Activated T-cell treated with anti-CD3 and anti-CD28 coated beads for 48 hours (primary cell): ENCODE results near the gene PAGR1.
"Not testable (repeated sequence)": the region's sequence is repeated elsewhere in the genome, so short reads cannot be mapped to it uniquely, and the experiment has no call there.

Source experiments
- DNase-seq: peaks from one replicate; pipeline ENCODE4 v3.0.0-alpha.2; 2020; ENCODE audit warnings: low read depth

The PAGR1 gene

DNA sequence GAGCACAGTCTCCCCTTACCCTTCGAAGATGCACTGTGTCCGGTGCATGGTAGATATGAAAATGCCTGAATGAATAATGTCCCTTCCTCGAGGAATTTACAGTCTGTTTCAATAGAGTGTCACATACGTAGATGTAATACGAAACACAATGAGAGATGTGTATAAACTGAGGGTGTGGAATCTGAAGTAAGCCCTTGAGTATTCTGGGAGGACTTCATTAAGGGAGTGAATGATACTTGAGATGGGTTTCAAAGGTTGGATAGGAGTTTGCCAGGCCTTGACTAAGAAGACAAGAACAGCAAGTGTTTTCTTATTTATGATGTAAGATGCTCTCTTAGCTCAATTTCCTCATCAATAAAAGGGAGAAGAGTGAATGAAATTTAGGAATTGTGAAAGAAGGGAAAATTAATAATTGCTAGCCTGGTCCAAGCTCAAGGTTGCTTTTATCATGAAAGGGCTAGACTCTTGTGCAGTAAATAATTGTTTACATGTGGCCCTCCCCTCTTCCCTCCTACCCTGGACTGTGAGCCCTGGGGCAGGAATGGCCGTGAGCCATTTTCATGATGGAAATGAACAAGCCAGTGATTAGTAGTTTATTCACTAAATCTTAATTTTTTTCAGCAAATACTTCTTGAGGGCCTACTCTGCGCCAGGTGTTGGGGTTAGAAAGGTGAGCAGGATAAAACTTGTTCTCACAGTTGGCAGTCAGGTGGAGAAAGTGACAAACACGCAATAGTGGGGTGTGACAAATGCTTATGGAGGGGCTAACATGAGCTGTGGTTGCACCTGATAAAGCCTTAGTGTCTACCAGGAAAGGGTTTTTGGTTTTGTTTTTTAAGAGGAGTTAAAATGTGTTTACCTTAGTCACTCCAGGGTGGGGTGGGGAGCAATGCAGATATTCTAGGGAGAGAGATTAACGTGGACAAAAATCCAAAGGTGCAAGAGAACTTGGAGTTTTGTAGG, 23.8 kb upstream of the PAGR1 start:
- no peak for DNase-seq

DNA sequence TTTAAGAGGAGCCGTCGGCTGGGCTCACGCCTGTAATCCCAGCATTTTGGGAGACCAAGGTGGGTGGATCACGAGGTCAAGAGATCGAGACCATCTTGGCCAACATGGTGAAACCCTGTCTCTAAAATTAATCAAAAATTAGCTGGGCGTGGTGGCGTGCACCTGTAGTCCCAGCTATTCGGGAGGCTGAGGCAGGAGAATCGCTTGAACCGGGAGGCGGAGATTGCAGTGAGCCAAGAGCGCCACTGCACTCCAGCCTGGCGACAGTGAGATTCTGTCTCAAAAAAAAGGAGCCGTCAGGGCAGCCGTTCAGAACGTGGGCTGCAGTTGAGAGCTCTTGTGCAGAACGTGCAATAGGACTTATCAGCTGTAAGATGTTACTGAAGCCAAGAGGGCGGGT, 22.8 kb upstream of the PAGR1 start:
- not testable (repeated sequence) for DNase-seq

DNA sequence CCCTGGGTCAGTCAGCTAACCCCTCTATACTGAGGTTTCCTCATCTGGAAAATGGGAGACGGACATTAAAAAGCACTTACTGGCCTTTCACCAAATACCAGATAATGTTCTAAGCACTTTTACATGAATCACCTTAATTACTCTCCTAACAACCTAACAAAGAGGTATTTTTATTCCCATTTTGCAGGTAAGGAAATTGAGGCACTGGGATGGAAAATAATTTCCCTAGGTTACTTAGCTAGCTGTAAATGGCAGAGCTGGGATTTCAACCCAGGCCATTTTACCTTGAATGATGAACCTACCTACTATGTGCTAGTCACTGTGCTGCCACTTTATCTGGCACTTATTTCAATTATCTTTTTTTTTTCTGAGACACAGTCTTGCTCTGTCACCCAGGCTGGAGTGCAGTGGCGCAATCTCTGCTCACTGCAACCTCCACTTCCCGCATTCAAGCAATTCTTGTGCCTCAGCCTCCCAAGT, 21.7 kb upstream of the PAGR1 start:
- no peak for DNase-seq

DNA sequence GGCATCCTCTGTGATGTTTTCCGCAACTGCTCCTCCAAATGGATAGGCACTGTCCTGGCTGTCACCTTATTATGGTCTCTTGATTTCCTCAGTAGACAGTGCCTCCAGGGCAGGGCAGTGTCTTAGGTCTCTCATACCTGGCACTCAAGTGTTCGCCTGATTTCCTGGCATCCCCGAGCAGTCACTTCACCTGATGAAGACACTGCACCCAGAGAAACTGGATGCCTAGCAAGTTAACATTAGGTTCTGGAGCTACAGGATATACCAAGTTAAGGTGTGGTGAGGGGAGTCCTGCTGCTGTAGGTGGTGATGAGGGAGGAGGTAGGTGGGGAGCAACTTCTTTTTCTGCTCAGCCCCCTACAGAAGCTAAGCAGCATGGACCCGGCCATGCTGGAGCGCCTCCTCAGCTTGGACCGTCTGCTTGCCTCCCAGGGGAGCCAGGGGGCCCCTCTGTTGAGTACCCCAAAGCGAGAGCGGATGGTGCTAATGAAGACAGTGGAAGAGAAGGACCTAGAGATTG, 13.5 kb upstream of the PAGR1 start:
- no peak for DNase-seq

DNA sequence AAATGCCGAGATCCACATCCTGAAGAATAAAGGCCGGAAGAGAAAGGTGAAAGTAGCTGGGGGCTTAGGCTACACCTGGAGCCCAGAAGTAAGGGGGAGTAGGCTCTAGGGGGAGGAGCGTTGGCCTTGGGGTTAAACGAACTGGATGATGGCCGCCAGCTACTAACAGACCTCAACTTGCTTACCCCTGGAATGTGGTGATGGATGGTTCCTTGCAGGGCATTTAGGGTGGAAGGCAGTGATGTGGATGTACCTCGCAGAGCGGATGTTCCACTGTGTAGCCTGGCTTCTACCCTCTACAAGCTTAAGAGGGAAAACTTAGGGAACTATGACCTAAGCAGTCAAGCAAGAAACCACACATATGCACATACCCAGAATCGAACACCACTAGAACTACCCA, 11.9 kb upstream of the PAGR1 start:
- no peak for DNase-seq

DNA sequence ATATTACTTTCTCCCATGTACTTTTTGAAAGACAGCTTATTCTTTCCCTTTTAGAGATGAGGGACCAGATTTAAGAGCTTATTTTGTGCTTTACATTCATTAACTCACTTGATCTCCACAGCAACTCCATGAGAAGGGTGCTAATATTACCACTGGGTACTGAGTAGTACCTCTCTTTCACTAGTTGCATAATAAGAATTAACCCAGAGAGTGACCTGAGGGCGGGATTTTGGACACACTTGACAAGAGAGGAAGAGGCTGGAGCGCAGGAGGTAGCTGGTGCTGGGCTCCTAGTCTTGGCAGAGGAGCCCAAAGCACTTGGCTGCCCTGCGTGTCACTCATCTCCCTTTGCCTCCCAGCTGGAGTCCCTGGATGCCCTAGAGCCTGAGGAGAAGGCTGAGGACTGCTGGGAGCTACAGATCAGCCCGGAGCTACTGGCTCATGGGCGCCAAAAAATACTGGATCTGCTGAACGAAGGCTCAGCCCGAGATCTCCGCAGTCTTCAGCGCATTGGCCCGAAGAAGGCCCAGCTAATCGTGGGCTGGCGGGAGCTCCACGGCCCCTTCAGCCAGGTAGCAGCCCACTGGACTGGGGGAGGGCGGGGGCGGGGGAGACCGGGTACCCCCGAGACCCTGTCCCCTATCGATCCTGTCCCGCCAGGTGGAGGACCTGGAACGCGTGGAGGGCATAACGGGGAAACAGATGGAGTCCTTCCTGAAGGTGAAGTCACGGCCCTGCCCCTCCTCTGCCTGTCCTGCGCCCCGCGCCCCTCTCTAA, 11.3 kb upstream of the PAGR1 start:
- no peak for DNase-seq

DNA sequence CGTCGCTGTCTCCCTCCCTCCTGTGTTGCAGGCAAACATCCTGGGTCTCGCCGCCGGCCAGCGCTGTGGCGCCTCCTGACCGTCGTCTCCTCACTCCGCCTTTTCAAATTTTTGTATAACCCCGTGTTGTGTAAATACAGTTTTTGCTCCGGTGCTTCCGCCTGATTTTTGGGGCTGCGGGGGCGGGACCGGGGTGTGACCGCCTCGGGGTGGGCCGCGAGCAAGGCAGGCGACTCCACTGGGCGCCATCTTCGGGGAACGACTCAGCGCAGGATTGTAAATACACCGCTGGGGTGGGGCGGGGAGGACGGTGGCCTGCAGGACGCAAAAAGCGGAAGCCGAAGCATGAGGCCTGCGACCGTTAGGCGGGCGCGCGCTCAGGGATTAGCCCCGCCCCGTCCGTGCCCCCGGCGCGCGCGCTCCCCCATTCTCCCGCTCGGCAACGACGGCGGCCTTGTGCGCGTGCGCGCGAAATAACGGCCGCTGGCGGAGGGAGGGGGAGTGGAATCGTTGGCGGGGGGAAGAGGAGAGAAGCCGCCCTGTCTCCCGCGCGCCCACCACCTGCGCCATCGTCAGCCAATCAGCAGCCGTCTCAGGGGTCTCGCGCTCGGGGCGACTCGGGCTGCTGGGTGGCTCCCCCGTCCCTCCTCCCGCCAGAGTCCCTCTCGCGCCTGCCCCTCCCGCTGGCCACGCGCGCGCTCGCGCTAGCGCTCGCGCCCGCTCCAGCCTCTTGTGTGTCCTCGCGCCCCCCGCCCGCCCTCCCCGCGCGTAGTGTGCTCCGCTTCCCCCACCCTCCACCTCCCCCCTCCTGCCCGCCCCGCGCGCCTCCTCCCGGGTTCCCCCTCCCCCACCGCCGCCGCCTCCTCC, 10.5 kb upstream of the PAGR1 start:
- DNase-seq = peak; percentile 98

DNA sequence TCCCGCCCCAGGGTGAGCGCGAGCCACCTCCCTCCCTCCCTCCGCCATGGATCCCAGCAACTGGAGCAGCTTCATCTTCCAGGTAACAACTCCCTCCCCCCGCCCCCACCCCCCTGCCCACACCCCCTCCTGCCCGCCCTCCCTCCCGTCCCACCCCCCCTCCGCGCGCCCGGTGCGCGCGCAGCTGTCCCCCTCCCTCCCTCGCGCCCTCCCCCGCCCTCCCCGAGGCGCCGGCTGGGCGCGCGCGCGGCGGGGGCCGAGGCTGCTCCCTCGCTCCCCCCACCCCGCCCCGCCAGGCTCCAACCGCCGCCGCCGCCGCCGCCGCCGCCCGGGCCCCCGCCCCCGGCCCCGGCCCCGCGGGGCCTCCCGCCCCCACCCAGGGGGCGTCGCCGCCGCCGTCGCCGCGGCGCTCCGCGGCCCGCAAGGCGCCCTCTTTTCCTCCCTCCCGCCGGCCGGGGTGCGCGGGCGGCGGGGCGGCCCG, 9.8 kb upstream of the PAGR1 start, which contains the start of gene MAZ:
Gene MAZ (plus strand): TSS at position 431 of the 481 bp plus-strand sequence. CDS start 173 bp downstream, outside the sequence.
- DNase-seq = peak; percentile 75

DNA sequence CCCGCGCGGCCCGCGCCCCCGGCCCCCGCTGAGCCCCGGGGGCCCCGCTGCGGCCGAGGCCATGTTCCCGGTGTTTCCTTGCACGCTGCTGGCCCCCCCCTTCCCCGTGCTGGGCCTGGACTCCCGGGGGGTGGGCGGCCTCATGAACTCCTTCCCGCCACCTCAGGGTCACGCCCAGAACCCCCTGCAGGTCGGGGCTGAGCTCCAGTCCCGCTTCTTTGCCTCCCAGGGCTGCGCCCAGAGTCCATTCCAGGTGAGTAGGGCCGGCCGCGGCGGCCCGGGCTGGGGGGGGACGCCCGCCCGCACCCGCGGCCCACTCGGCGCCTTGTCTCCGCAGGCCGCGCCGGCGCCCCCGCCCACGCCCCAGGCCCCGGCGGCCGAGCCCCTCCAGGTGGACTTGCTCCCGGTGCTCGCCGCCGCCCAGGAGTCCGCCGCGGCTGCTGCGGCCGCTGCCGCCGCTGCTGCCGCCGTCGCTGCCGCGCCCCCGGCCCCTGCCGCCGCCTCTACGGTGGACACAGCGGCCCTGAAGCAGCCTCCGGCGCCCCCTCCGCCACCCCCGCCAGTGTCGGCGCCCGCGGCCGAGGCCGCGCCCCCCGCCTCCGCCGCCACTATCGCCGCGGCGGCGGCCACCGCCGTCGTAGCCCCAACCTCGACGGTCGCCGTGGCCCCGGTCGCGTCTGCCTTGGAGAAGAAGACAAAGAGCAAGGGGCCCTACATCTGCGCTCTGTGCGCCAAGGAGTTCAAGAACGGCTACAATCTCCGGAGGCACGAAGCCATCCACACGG, 9.1 kb upstream of the PAGR1 start:
- peak; percentile 69 for DNase-seq

DNA sequence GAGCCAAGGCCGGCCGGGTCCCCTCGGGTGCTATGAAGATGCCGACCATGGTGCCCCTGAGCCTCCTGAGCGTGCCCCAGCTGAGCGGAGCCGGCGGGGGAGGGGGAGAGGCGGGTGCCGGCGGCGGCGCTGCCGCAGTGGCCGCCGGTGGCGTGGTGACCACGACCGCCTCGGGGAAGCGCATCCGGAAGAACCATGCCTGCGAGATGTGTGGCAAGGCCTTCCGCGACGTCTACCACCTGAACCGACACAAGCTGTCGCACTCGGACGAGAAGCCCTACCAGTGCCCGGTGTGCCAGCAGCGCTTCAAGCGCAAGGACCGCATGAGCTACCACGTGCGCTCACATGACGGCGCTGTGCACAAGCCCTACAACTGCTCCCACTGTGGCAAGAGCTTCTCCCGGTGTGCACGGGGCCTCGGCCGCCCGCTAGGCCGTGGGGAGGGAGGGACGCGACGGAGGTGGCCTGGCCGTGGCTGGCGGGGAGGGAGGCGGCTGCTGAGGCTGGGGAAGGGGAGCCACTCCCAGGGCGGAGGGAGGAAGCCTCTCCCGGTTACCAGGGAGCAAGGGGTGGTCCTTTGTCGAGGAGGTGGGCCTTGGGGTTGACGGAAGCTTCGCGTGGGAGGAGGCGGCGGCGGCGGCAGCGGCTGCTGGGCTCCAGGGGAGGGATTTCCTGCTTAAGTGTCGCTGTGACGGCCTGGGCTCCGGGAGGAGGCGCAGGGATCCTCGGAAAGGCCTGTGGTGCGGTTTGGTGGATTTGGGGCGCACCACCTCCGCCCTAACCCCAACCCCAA, 8.3 kb upstream of the PAGR1 start:
- DNase-seq = peak; percentile 85

DNA sequence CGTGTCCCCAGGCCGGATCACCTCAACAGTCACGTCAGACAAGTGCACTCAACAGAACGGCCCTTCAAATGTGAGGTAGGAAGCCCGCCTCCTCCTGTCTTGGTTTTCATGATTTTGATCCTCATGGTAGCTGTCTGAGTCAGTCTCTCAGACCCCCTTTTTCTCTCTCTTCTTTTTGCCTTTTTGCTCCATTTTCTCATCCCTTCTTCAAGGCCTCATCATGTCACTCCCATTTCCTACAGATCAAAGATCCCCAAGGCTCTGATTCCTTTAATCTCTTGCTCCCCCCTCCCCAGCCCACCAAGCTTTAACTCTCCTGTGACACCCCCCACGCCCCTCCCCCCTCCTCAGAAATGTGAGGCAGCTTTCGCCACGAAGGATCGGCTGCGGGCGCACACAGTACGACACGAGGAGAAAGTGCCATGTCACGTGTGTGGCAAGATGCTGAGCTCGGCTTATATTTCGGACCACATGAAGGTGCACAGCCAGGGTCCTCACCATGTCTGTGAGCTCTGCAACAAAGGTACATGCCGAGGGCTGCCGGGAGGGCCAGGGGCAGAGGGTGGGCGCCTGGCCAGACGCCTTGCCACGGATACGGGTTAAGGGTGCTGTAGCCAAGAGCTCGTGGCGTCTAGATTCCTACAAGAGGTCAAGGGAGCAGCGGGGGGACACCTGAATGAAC, 7.6 kb upstream of the PAGR1 start:
- no peak for DNase-seq

DNA sequence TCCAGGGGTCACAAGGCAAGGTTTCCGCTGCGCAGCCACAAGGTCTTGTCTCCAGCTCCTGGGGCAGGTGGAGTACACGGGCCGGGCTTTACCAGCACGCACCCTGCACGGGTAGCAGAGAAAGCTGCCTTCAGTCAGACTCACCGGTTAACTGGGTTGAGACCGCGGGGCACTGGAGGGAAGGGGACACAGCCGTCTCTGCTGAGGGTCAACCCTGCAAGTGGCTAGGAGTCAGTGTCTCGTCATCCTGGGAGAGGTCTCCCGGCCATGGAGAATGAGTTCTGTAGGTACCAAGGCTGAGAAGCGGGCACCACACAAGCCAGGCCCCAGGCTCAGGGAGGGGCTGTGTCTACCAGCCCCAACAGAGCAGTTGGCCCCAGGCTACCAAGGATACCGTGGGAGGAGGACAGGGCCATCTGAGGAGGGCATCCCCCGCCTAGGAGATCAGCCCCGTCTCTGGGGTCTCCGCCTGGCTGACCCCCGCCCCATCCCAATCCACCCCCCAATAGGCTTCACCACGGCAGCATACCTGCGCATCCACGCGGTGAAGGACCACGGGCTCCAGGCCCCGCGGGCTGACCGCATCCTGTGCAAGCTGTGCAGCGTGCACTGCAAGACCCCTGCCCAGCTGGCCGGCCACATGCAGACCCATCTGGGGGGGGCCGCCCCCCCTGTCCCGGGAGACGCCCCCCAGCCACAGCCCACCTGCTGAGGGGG, 6.8 kb upstream of the PAGR1 start:
- DNase-seq = no peak

DNA sequence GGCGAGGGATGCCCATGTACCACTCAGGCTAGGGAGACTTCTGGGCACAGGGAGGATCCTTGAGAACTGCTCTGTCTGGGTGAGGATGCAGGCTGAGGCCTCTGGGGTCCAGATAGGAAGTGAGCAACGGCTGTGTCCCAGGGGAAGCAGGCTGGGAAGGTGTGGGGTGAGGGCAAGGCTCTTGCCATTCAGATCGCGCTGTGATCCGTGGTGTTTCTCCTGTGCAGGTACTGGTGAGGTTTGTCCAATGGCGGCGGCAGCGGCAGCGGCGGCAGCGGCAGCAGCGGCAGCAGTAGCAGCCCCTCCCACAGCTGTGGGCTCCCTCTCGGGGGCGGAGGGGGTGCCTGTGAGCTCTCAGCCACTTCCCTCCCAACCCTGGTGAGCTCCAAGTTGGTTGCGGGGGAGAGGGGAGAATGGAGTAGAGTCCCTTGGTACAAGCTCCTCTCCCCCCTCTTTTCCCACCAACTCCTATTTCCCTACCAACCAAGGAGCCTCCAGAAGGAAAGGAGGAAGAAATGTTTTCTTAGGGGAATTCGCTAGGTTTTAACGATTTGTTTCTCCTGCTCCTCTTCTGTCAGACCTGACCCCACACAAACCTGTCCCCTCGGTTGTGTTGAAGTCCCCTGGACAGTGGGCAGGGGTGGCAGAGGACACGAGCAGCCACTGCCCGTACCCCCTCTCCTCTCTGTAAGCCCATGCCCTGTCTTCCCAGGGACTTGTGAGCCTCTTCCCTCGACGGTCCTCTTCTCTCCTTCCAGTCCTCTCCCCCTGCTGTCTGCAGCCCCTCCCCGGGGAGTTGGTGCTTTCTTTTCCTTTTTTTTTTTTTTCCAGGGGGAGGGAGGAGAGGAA, 5.9 kb upstream of the PAGR1 start:
- no peak for DNase-seq

DNA sequence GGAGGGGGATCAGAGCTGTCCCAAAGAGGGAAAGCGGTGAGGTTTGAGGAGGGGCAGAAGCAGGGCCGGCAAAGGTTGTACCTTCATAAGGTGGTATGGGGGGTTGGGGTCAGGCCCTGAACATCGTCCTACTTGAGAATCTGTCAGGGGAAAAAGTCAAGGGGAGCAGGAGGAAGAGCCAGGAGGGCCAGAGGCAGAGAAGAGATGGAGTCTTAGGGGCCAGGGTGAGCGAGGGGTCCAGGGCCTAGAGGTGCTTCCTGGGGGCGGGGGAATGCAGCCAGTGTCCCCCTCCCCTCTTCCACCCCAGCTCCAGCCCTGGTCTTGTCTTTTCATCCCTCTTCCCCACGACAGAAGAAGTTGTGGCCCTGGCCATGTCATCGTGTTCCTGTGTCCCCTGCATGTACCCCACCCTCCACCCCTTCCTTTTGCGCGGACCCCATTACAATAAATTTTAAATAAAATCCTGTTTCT, 5.2 kb upstream of the PAGR1 start:
- no peak for DNase-seq

DNA sequence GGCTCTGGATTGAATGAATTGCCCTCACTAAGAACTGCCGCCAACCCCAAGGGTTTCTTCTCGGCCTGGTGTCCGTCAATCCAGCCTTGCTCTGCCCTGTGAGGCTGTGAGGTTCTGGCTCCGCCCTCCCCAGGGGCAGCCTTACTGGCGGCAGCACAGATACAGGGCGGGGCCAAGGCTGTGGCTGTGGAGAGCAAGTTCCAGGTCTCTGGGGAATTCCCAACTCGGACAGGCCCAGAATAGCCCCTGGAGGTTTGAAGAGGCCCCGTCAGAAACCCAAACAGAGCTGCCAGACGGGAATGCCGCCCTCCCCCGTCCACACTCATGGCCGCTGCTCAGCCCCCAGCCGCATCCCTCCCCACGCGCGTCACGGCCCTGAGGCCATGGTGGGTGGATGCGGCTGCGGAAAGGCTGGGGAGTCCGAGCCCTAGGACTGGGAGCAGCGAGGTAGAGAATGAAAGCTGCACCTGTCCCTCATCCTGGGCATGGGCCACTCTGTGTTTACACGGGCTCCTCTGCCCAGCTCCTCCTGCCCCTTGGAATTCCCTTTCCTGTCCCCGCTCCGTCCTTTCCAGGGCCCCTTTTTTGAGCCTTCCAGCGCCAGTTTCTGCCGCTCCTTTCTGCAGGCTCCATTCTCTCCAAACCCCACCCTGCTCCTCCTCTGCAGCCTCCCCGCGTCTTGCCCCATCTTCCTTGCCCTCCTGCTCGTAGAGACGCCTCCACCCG, 4.6 kb upstream of the PAGR1 start:
- DNase-seq = peak; percentile 77

DNA sequence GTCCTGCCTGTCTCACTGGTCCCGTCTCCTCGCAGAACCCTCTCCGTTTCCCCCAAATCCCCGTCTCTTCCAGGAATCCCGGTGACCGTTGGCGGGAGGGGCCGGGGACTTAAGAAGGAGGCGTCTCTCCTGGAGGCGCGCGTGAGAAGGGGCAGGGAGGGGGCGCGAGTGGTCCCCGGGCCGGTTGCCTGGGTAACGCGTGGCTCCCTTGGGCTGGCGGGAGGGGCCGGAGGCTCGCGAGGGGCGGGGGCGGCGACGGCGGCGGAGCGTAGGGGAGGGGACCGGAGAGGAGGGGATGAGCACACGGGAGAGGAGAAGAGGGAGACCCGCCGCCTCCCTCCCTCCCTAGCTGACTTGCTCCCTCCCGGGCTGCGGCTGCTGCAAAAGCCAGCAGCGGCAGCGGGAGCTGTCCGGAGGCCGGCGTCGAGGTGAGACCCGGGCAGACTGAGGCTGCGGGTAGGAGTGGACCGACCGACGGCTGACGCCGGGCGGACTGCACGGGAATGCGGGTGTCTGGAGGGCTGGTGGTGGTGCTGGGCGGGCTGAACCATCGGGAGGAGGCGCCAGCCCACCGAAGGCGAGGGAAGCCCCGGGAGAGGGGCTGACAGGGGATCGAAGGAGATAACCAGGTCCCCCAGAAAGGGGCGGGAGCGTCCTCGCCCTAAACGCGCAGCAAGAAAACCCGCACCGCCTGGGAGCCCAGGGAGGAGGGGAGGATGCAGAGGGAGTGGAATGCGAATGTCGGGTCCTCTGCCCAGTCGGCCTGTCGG, 3.9 kb upstream of the PAGR1 start, which contains the start of gene PRRT2:
Gene PRRT2 (plus strand): TSS at position 298 of the 770 bp plus-strand sequence. CDS start 862 bp downstream, outside the sequence.
- peak; percentile 56 for DNase-seq
